PC-9 (cell line): Measurements from ENCODE around the gene RAB22A. TPM values are rescaled to one million over a fixed set of nuclear protein-coding genes. Genes with fewer than 3 reads are reported as not detected.

Source experiments
- BruUV-seq: library from RNA; stranded (reverse); fragments of 400-500 nt; replicated peaks from 2 replicates; lab custom pipeline; 2021; lab: Mats Ljungman, UMichigan
- CTCF ChIA-PET: fragments of 300-600 bp; sonication (Branson Sonifier 250); formaldehyde crosslinking; loops from one replicate; lab custom pipeline; 2022; ENCODE audit warnings: antibody characterized with exemption; lab: Charles Lee
- POLR2A ChIA-PET: fragments of 300-600 bp; sonication (Branson Sonifier 250); formaldehyde crosslinking; loops from one replicate; lab custom pipeline; 2022; ENCODE audit warnings: antibody characterized with exemption; ENCODE audit not compliant: unreplicated experiment; lab: Charles Lee
- DNase-seq, 2 experiments: peaks; one replicate each; pipeline versions ENCODE4 v3.0.0 to v3.0.0-alpha.2; 2015 to 2022; ENCODE audit warnings: mixed read lengths in 1 of 2
- H2AFZ ChIP-seq: fragments of 200-600 bp; sonication (generic); 2 replicates; pipeline ENCODE4 v1.8.1; 2017; ENCODE audit warnings: antibody characterized with exemption
- H3F3A ChIP-seq: fragments of 200-600 bp; sonication (generic); 2 replicates; pipeline ENCODE4 v1.8.1; 2017; ENCODE audit warnings: antibody characterized with exemption, mild to moderate bottlenecking, low read depth; ENCODE audit not compliant: insufficient read depth
- H3K27ac ChIP-seq: fragments of 200-600 bp; sonication (generic); 2 replicates; pipeline ENCODE4 v1.6.1; 2016; ENCODE audit warnings: mixed run types
- H3K27me3 ChIP-seq: fragments of 200-600 bp; sonication (generic); 2 replicates; pipeline ENCODE4 v1.6.1; 2016; ENCODE audit warnings: low read depth, mixed run types; ENCODE audit not compliant: insufficient read depth
- H3K36me3 ChIP-seq: fragments of 200-600 bp; sonication (generic); 2 replicates; pipeline ENCODE4 v1.6.1; 2016; ENCODE audit warnings: low read depth, mixed run types
- H3K4me1 ChIP-seq: fragments of 200-600 bp; sonication (generic); replicated peaks from 2 replicates; pipeline ENCODE4 v1.6.1; 2016; ENCODE audit warnings: mixed run types; ENCODE audit not compliant: insufficient read depth
- H3K4me2 ChIP-seq: fragments of 200-600 bp; sonication (generic); 2 replicates; pipeline ENCODE4 v1.6.1; 2017; ENCODE audit warnings: mixed run types
- H3K4me3 ChIP-seq: fragments of 200-600 bp; sonication (generic); 2 replicates; pipeline ENCODE4 v1.6.1; 2016; ENCODE audit warnings: mixed run types
- H3K79me2 ChIP-seq: fragments of 200-600 bp; sonication (generic); 2 replicates; pipeline ENCODE4 v1.6.1; 2017; ENCODE audit warnings: low read depth, mixed run types
- H3K9me2 ChIP-seq: fragments of 200-600 bp; sonication (generic); 2 replicates; pipeline ENCODE4 v1.8.1; 2017; ENCODE audit warnings: mild to moderate bottlenecking; ENCODE audit not compliant: insufficient read depth
- H3K9me3 ChIP-seq: fragments of 200-600 bp; sonication (generic); 2 replicates; pipeline ENCODE4 v1.8.1; 2016; ENCODE audit warnings: low read depth; ENCODE audit not compliant: insufficient read depth
- H4K20me1 ChIP-seq: fragments of 200-600 bp; sonication (generic); 2 replicates; pipeline ENCODE4 v1.8.1; 2017; ENCODE audit not compliant: insufficient read depth
- CTCF ChIP-seq: fragments of 200-600 bp; sonication (generic); conservative IDR thresholded peaks from 2 replicates; pipeline ENCODE4 v1.6.1; 2017; ENCODE audit warnings: mixed run types, antibody characterized with exemption, mild to moderate bottlenecking, moderate library complexity
- EZH2 ChIP-seq: fragments of 200-600 bp; sonication (generic); IDR thresholded peaks from 2 replicates; pipeline ENCODE4 v1.8.0; 2017; ENCODE audit warnings: antibody characterized with exemption, low read depth
- intact Hi-C: fragments of 100-400 bp; cut with micrococcal nuclease; formaldehyde crosslinking; loops from one replicate; pipeline ENCODE4 v1.10.0; 2022; ENCODE audit not compliant: unreplicated experiment
- total RNA-seq: library from RNA; stranded (reverse); gene quantifications from 2 replicates; pipeline ENCODE4 v1.2.3, GENCODE V29; 2021

RAB22A gene
- total RNA-seq, 1 experiment from 2014 or later = 28.9 TPM

- peaks cover 14% of the 10 kb centered on the region for H3K9me3 ChIP-seq
- H3K4me2 ChIP-seq = no peak overlapping the region
- no peak for DNase-seq
- peaks cover 5% of the 10 kb centered on the region; the same call in 1 of the 2 replicates for H3K4me1 ChIP-seq
- intact Hi-C loops = no loop called here
- CTCF ChIA-PET = no interaction called here
- no peak overlapping the region for H3K4me3 ChIP-seq
- BruUV-seq = no TSS peak
- POLR2A ChIA-PET = no interaction called here
- H3K27me3 ChIP-seq = peaks cover 8% of the 10 kb centered on the region; the same call in 1 of the 2 replicates
- no peak overlapping the region for H3K27ac ChIP-seq
- 0 out of 2 replicates have a peak, but pooled peaks cover 3% of the 10 kb centered on the region for H3F3A ChIP-seq
- H3K9me2 ChIP-seq = no peaks in the 10 kb centered on the region
- no peaks in the 10 kb centered on the region for H3K36me3 ChIP-seq
- H4K20me1 ChIP-seq = no peaks in the 10 kb centered on the region
- no peak for TF ChIP-seq CTCF
- no peak for TF ChIP-seq EZH2
- peaks cover 7% of the 10 kb centered on the region for H3K79me2 ChIP-seq
- H2AFZ ChIP-seq = no peak overlapping the region
These were observed 75.3 kb downstream of the RAB22A start for GRCh38 chr20:58384821-58385220.

GRCh38 chr20:58388028-58388601, 78.6 kb downstream of the RAB22A start:
- TF ChIP-seq EZH2 (no peak), CTCF (no peak)
- TSS peak; percentile 68 for BruUV-seq
- Histone ChIP-seq H4K20me1 (peaks cover 15% of the 10 kb centered on the region), H3K9me2 (no peaks in the 10 kb centered on the region), H3K27me3 (no peaks in the 10 kb centered on the region), H2AFZ (peak overlapping the region; percentile 82), H3K36me3 (peaks cover 23% of the 10 kb centered on the region), H3K4me3 (peak overlapping the region; percentile 61), H3K4me1 (peaks cover 18% of the 10 kb centered on the region), H3K79me2 (peaks cover 40% of the 10 kb centered on the region), H3K4me2 (peak overlapping the region; percentile 85), H3K9me3 (no peaks in the 10 kb centered on the region), H3K27ac (no peak overlapping the region), H3F3A (0 out of 2 replicates have a peak, but pooled peaks cover 3% of the 10 kb centered on the region)
- DNase-seq = no peak
- ChIA-PET POLR2A (interaction anchor here (0.6 to 1.2 kb wide), 3 partner anchors 12 to 44 kb away, joined by 3 to 5 read pairs (median 4); no protein-coding TSS in a partner anchor), CTCF (interaction anchor here (0.6 kb wide), 1 partner anchor 118 kb away, joined by 4 read pairs; no protein-coding TSS in a partner anchor)
- intact Hi-C loops = no loop called here

GRCh38 chr20:58388882-58389323, 79.4 kb downstream of the RAB22A start, which contains the start of gene VAPB:
VAPB (plus strand) TSS chr20:58389229; CDS start chr20:58389460, 231 bp downstream.
- Histone ChIP-seq H3K9me3 (no peaks in the 10 kb centered on the region), H3K79me2 (peaks cover 48% of the 10 kb centered on the region), H3K4me1 (peaks cover 18% of the 10 kb centered on the region), H3F3A (0 out of 2 replicates have a peak, but pooled peaks cover 3% of the 10 kb centered on the region), H3K4me3 (peak within 1 kb of the TSS; percentile 61), H4K20me1 (peaks cover 20% of the 10 kb centered on the region), H3K27me3 (no peaks in the 10 kb centered on the region), H3K4me2 (peak within 1 kb of the TSS; percentile 85), H3K27ac (peak within 1 kb of the TSS; percentile 67), H3K9me2 (no peaks in the 10 kb centered on the region), H2AFZ (peak within 1 kb of the TSS; percentile 99), H3K36me3 (peaks cover 23% of the 10 kb centered on the region)
- ChIA-PET CTCF (interaction anchor here (0.6 to 0.7 kb wide), 1 partner anchor 119 kb away, joined by 4 to 9 read pairs; no protein-coding TSS in a partner anchor), POLR2A (interaction anchor here (0.5 to 1.2 kb wide), 16 partner anchors 12 to 370 kb away, joined by 3 to 31 read pairs (median 4); partner anchors contain the start of gene STX16)
- BruUV-seq = no TSS peak
- TF ChIP-seq EZH2 (no peak), CTCF (no peak)
- intact Hi-C loops = loop anchor here (1.0 kb wide), 1 partner anchor 80 kb away; the partner anchor contains the start of gene RAB22A
- DNase-seq = peak; percentile 85 to 98
